Common myeloid progenitor, CD34-positive (primary cell): ENCODE data around the gene RNU1-3.
"Not testable (repeated sequence)": the region's sequence is repeated elsewhere in the genome, so short reads cannot be mapped to it uniquely, and the experiment has no call there.

Source experiments
- CTCF ChIA-PET: fragments of 350-600 bp; sonication (Branson Sonifier 250); formaldehyde crosslinking; loops from one replicate; lab custom pipeline; 2021; ENCODE audit warnings: antibody characterized with exemption; lab: Charles Lee
- POLR2A ChIA-PET: fragments of 350-600 bp; sonication (Branson Sonifier 250); formaldehyde crosslinking; loops from one replicate; lab custom pipeline; 2021; ENCODE audit warnings: antibody characterized with exemption; lab: Charles Lee
- DNase-seq, 3 donors: peaks; one replicate each; pipeline versions ENCODE4 v3.0.0 to v3.0.0-alpha.2; 2013
- H3K27ac ChIP-seq, 2 experiments: 1 replicate in 1 of 2; 2 replicates in 1 of 2; pipeline ENCODE4 v1.7.0; 2013; ENCODE audit warnings: inconsistent platforms in 2 of 2, low read length in 2 of 2, mild to moderate bottlenecking in 2 of 2, low read depth in 1 of 2, moderate library complexity in 1 of 2; ENCODE audit not compliant: severe bottlenecking in 2 of 2, insufficient read depth in 1 of 2, poor library complexity in 1 of 2
- H3K27me3 ChIP-seq, 5 experiments: replicated peaks in 2 of 5; 1 replicate in 3 of 5; 2 replicates in 2 of 5; pipeline versions ENCODE4 v1.6.1 to v1.7.0; 2013; ENCODE audit warnings: low read length in 4 of 5, mild to moderate bottlenecking in 2 of 5, moderate library complexity in 2 of 5, inconsistent platforms in 1 of 5; ENCODE audit not compliant: insufficient read depth in 5 of 5, control insufficient read depth in 4 of 5
- H3K36me3 ChIP-seq, 4 experiments: 1 replicate in 2 of 4; 2 replicates in 2 of 4; pipeline versions ENCODE4 v1.6.1 to v1.7.0; 2013; ENCODE audit warnings: low read length in 3 of 4, control low read depth in 1 of 4, mild to moderate bottlenecking in 1 of 4; ENCODE audit not compliant: control insufficient read depth in 4 of 4, insufficient read depth in 4 of 4
- H3K4me1 ChIP-seq, 4 experiments: 1 replicate in 3 of 4; 2 replicates in 1 of 4; pipeline versions ENCODE4 v1.6.1 to v1.7.1; 2013; ENCODE audit warnings: low read length in 3 of 4, mild to moderate bottlenecking in 3 of 4, control low read depth in 1 of 4, inconsistent platforms in 1 of 4, moderate library complexity in 1 of 4; ENCODE audit not compliant: control insufficient read depth in 4 of 4, insufficient read depth in 4 of 4; ENCODE audit errors: control extremely low read depth in 1 of 4
- H3K4me3 ChIP-seq, 7 experiments: 1 replicate in 4 of 7; 2 replicates in 3 of 7; pipeline versions ENCODE4 v1.5.1 to v1.7.0; 2013; ENCODE audit warnings: mild to moderate bottlenecking in 7 of 7, low read length in 6 of 7, moderate library complexity in 6 of 7, inconsistent platforms in 2 of 7, low read depth in 2 of 7, control low read depth in 1 of 7; ENCODE audit not compliant: insufficient read depth in 4 of 7, control insufficient read depth in 1 of 7; ENCODE audit errors: extremely low read depth in 1 of 7
- H3K9me3 ChIP-seq, 5 experiments: 1 replicate in 4 of 5; 2 replicates in 1 of 5; pipeline versions ENCODE4 v1.6.1 to v1.7.1; 2013; ENCODE audit warnings: low read length in 4 of 5, mild to moderate bottlenecking in 2 of 5, inconsistent platforms in 1 of 5, low read depth in 1 of 5, moderate library complexity in 1 of 5; ENCODE audit not compliant: control insufficient read depth in 4 of 5, insufficient read depth in 2 of 5; ENCODE audit errors: control extremely low read depth in 1 of 5
- WGBS: methylation state at CpG from one replicate; pipeline ENCODE4 v1.1.5; 2013; ENCODE audit not compliant: insufficient coverage; 5-methylcytosine and 5-hydroxymethylcytosine counted together

RNU1-3 gene

DNA sequence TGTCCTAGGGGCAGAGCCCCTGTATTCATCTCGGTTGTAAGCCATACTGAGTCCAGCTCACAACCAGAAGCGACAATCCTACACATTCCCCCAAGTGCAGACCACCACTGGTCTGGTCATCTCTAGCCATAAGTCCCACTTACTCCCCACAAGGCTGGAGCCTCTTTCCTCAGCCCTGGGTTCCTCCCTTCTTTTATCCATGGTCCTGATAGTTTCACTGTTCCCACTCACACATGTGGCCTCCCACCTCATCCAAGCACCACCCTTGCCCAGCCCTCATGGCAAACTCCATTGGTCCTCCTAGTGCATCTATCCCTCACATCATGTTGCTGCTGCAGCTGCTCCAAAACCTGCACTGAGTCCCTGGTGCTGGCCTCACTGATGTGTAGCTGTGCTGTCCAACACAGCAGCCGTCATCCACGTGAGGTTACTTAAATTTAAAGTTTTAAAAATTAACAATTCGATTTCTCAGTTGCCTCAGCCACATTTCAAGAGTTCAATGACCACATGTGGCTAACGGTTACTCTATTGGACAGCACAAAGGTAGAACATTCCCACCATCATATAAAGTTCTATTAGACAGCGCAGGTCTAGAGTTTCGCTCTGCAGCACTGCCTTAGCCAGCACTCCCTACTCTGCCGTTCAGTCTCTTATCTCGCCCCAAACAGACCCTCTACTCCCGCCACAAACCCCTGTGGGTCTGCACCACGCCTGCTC lies 23.1 kb downstream of the RNU1-3 start:
- peak overlapping the region; percentile 68 to 100 (median 96) for H3K4me3 ChIP-seq
- CTCF ChIA-PET: interaction anchor here (1.4 kb wide), 1 partner anchor 23 kb away, joined by 4 read pairs; no protein-coding TSS in a partner anchor
- peaks cover 7 to 31% (median 28%) of the 10 kb centered on the region in 4 experiments for H3K4me1 ChIP-seq
- H3K27ac ChIP-seq: peak overlapping the region; percentile 81 to 94
- not testable (repeated sequence) for H3K36me3 ChIP-seq, H3K9me3 ChIP-seq, H3K27me3 ChIP-seq
- POLR2A ChIA-PET: interaction anchor here (1.2 kb wide), 1 partner anchor 130 kb away, joined by 4 read pairs; no protein-coding TSS in a partner anchor
- peak; percentile 65 to 87 (median 69) for DNase-seq
- WGBS: 32% methylated on average over 12 of the region's 12 CpGs

DNA sequence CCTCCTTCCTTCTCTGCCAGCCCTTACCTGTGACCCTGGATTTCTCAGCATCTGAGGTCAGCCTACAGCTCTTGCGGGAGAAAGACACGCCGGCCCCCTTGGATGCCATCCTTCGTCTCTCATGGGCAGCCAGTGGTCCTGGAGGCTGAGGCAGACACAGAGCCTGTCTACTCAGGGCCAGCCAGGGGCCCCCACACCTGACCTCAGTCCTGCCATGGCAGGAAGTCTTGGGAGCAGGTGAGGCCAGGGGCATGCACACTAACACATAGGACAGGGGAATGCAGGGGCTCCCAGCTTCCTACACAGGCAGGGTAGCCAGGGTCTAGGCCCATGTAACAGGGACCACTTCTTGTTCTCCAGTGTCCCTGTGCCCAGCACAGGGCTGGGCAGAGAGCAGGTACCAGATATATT lies 23.7 kb downstream of the RNU1-3 start:
- peak overlapping the region in 1 of 2 experiments; percentile 94 for H3K27ac ChIP-seq
- H3K27me3 ChIP-seq, CTCF ChIA-PET, H3K36me3 ChIP-seq, POLR2A ChIA-PET, DNase-seq, H3K9me3 ChIP-seq: not testable (repeated sequence)
- peak overlapping the region in 3 of 7 experiments; percentile 32 to 96 (median 86) for H3K4me3 ChIP-seq
- 94% methylated on average over 4 of the region's 4 CpGs for WGBS
- peaks cover 7 to 31% (median 28%) of the 10 kb centered on the region in 4 experiments for H3K4me1 ChIP-seq

DNA sequence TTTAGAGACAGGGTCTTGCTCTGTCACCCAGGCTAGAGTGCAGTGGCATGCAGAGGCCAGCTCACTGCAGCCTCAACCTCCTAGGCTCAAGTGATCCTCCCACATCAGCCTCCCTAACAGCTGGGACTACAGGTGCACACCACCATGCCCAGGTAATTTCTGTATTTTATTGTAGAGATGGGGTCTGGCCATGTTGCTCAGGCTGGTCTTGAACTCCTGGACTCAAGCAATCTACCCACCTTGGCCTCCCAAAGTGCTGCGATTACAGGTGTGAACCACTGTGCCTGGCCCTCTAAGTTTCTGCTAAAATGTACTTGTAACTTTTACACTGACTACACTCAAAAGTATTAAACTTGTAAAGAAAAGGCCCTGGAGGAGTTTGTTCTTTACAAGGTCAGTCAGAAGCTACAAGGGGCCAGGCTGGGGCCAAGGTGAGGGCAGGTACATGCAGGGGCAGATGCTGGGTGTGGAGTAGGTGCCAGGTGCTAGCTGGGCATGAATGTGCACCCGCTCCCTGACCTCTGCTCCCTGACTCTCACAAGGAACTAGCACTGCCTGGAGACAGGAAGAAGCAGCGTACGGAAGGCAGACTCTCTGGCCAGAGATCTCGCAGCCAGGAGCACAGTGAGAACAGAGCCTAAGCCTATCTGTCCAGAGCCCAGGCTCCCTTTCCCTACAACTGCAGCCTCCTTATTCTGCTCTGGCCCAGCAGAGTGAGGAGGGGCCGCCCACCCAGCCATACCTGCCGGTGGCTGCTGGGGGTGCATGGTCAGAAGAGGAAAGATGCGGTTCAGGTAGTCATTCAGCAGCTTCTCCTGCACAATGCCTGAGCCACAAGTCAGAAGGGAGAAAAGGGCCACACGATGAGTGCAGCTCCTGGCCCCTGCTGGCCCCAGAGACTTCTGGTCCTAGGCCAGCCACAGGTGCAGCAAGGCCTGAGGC lies 24.5 kb downstream of the RNU1-3 start:
- DNase-seq, H3K4me3 ChIP-seq, H3K36me3 ChIP-seq, H3K9me3 ChIP-seq, POLR2A ChIA-PET, H3K27me3 ChIP-seq: not testable (repeated sequence)
- CTCF ChIA-PET: interaction anchor here (1.5 to 2.9 kb wide), 2 partner anchors 16 to 26 kb away, joined by 3 to 15 read pairs; no protein-coding TSS in a partner anchor
- peaks cover 7 to 31% (median 28%) of the 10 kb centered on the region in 4 experiments for H3K4me1 ChIP-seq
- peak overlapping the region in 1 of 2 experiments; percentile 94 for H3K27ac ChIP-seq
- 92% methylated on average over 9 of the region's 9 CpGs for WGBS

DNA sequence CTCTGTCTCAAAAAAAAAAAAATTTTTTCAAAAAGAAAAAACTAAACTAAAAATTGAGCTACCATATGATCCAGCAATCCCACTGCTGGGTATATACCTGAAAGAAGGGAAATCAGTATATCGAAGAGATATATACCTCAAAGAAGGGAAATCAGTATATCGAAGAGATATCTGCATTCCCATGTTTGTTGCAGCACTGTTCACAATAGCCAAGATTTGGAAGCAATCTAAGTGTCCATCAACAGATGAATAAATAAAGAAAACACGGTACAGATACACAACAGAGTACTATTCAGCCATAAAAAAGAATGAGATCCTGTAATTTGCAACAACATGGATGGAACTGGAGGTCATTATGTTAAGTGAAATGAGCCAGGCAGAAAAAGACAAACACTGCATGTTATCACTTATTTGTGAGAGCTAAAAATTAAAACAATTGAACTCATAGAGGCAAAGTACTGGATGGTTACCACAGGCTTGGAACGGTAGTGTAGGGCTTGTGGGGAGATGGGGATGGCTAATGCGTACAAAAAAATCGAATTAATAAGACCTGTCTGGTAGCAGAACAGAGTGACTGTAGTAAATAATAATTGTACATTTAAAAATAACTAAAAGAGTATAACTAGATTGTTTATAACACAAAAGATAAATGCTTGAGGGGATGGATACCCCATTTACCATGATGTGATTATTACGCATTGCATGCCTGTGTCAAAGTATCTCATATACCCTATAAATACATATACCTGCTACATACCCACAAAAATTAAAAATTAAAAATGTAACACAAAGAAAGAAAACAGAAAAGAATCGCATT lies 25.4 kb downstream of the RNU1-3 start:
- DNase-seq, POLR2A ChIA-PET, H3K27ac ChIP-seq, H3K9me3 ChIP-seq, H3K4me3 ChIP-seq, H3K27me3 ChIP-seq, H3K36me3 ChIP-seq: not testable (repeated sequence)
- peaks cover 7 to 31% (median 28%) of the 10 kb centered on the region in 4 experiments for H3K4me1 ChIP-seq
- CTCF ChIA-PET: interaction anchor here (1.0 to 2.9 kb wide), 5 partner anchors 11 to 25 kb away, joined by 3 to 15 read pairs (median 9); no protein-coding TSS in a partner anchor
- WGBS: 97% methylated on average over 7 of the region's 8 CpGs

DNA sequence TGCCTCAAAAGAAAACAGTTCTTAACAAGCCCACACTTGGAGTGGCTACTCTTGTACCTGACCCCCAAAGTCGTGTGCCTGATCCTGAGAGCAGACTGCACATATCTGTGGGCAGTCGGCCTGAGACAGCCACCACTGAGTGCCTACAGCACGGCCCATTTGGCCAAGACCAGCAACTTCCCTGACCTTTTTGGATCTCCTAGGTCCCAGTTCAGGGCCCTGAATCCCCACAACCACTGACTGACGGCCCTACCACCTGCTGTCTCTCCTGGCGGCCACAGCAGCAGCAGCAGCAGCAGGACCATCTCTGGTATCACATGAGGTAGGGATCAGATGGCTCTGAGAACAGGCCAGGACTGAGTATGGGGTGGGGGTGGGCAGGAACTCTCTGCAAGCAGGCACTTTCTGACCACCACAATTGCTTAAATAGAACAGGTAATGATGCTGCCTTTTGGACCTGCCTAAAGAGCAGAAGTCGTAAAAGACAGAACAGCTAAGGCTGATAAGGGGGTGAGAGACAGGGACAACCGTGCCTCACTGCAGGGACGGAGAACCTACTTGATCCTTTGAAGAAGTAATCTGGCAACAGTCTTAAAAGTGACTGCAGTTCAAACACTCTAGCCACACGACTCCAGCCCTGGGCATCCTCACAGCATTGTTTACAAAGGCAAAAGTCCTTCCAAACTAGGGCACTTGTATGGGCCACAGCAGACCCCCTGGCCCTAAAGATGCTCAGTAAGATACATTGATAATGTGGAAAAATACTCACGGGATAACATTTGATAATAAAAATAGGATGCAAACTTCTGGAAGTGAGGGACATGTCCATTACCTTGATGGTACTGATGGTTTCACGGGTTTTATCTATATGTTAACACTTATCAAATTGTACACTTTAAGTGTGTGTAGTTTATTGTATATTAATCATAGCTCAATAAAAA lies 27.4 kb downstream of the RNU1-3 start:
- H3K27me3 ChIP-seq, H3K27ac ChIP-seq, DNase-seq, H3K9me3 ChIP-seq, H3K4me3 ChIP-seq, H3K36me3 ChIP-seq: not testable (repeated sequence)
- H3K4me1 ChIP-seq: peaks cover 7 to 21% (median 19%) of the 10 kb centered on the region in 4 experiments
- CTCF ChIA-PET: interaction anchor here (1.0 to 2.9 kb wide), 2 partner anchors 14 to 17 kb away, joined by 3 to 15 read pairs; no protein-coding TSS in a partner anchor
- 94% methylated on average over 11 of the region's 11 CpGs for WGBS
- POLR2A ChIA-PET: interaction anchor here (1.1 kb wide), 1 partner anchor 11 kb away, joined by 4 read pairs; no protein-coding TSS in a partner anchor
